HepG2 (cell line): ENCODE data around the gene USP25. TPM values are rescaled to one million over a fixed set of nuclear protein-coding genes. Genes with fewer than 3 reads are reported as not detected.

ENCODE experiments used
- FOXC1 ChIP-seq: sonication (generic); formaldehyde crosslinking; IDR thresholded peaks from 2 replicates; pipeline ENCODE4 v1.8.0; 2022; ENCODE audit warnings: mild to moderate bottlenecking, missing genetic modification reagents, borderline replicate concordance
- GABPB1 ChIP-seq: IDR thresholded peaks from 2 replicates; pipeline ENCODE4 v1.6.1; 2016; ENCODE audit warnings: mild to moderate bottlenecking, missing genetic modification reagents, moderate library complexity, missing compliant biosample characterization
- HES4 ChIP-seq: sonication (generic); formaldehyde crosslinking; IDR thresholded peaks from 2 replicates; pipeline ENCODE4 v1.9.0; 2021; ENCODE audit warnings: mild to moderate bottlenecking, missing genetic modification reagents, borderline replicate concordance
- MZF1 ChIP-seq: sonication (generic); formaldehyde crosslinking; IDR thresholded peaks from 2 replicates; pipeline ENCODE4 v1.8.1; 2023; ENCODE audit warnings: mild to moderate bottlenecking, missing genetic modification reagents, borderline replicate concordance
- POLR2AphosphoS5 ChIP-seq: IDR thresholded peaks from 2 replicates; pipeline ENCODE4 v1.6.1; 2012; ENCODE audit warnings: low read depth, low read length
- SAFB2 ChIP-seq: sonication (generic); formaldehyde crosslinking; IDR thresholded peaks from 2 replicates; pipeline ENCODE4 v1.5.1; 2020; ENCODE audit warnings: missing genetic modification reagents, low read depth, mild to moderate bottlenecking, borderline replicate concordance
- TOE1 ChIP-seq: sonication (generic); formaldehyde crosslinking; IDR thresholded peaks from 2 replicates; pipeline ENCODE4 v1.4.0; 2020; ENCODE audit warnings: mild to moderate bottlenecking, missing genetic modification reagents
- YEATS4 ChIP-seq: sonication (generic); formaldehyde crosslinking; IDR thresholded peaks from 2 replicates; pipeline ENCODE4 v1.4.0; 2020; ENCODE audit warnings: missing genetic modification reagents, borderline replicate concordance
- ZFP36 ChIP-seq: fragments of 150-350 bp; IDR thresholded peaks from 2 replicates; pipeline ENCODE4 v1.6.1; 2018; ENCODE audit warnings: borderline replicate concordance, low read length, low read depth; ENCODE audit not compliant: partially characterized antibody
- ZNF12 ChIP-seq: sonication (generic); formaldehyde crosslinking; IDR thresholded peaks from 2 replicates; pipeline ENCODE4 v1.5.0; 2020; ENCODE audit warnings: missing genetic modification reagents
- ZNF17 ChIP-seq: sonication (generic); formaldehyde crosslinking; IDR thresholded peaks from 2 replicates; pipeline ENCODE4 v1.5.0; 2020; ENCODE audit warnings: mild to moderate bottlenecking, missing genetic modification reagents
- ZNF235 ChIP-seq: sonication (generic); formaldehyde crosslinking; IDR thresholded peaks from 2 replicates; pipeline ENCODE4 v1.8.1; 2023; ENCODE audit warnings: mild to moderate bottlenecking, missing genetic modification reagents, borderline replicate concordance
- ZNF30 ChIP-seq: sonication (generic); formaldehyde crosslinking; IDR thresholded peaks from 2 replicates; pipeline ENCODE4 v1.5.0; 2020; ENCODE audit warnings: mild to moderate bottlenecking, missing genetic modification reagents
- ZNF331 ChIP-seq: sonication (generic); formaldehyde crosslinking; IDR thresholded peaks from 2 replicates; pipeline ENCODE4 v1.4.0; 2020; ENCODE audit warnings: missing genetic modification reagents
- ZNF724P ChIP-seq: sonication (generic); formaldehyde crosslinking; IDR thresholded peaks from 2 replicates; pipeline ENCODE4 v1.8.0; 2022; ENCODE audit warnings: missing genetic modification reagents, borderline replicate concordance
- ZNF749 ChIP-seq: sonication (generic); formaldehyde crosslinking; IDR thresholded peaks from 2 replicates; pipeline ENCODE4 v1.8.0; 2022; ENCODE audit warnings: mild to moderate bottlenecking, missing genetic modification reagents, moderate library complexity, borderline replicate concordance
- ZNF883 ChIP-seq: sonication (generic); formaldehyde crosslinking; IDR thresholded peaks from 2 replicates; pipeline ENCODE4 v1.5.1; 2020; ENCODE audit warnings: mild to moderate bottlenecking, missing genetic modification reagents; ENCODE audit errors: not compliant biosample characterization
- polyA plus RNA-seq, 8 experiments: library from polyadenylated mRNA; depleted of rRNA in 3 of 8; stranded (reverse) in 7 of 8; unstranded in 1 of 8; fragments of >200 nt; fragmentation: Illumina TruSeq in 4 of 8; extraction: Trizol in 4 of 8; gene quantifications; 2 replicates each; pipeline versions ENCODE4 v1.2.1 to v1.2.3, GENCODE V29; 2011 to 2016; ENCODE audit warnings: low read depth in 4 of 8, missing spikeins in 1 of 8, mixed read lengths in 1 of 8; ENCODE audit not compliant: insufficient read depth in 1 of 8
- total RNA-seq, 5 experiments: library from RNA; depleted of rRNA; stranded (reverse); fragments of >200 nt; fragmentation: Illumina TruSeq; extraction: Trizol; gene quantifications; 2 replicates each; pipeline ENCODE4 v1.2.3, GENCODE V29; 2016; ENCODE audit warnings: low read depth in 1 of 5
- TF ChIP-seq, protein P1 (sequence below): sonication (generic); formaldehyde crosslinking; IDR thresholded peaks from 2 replicates; pipeline ENCODE4 v1.5.1; 2020; ENCODE audit warnings: mild to moderate bottlenecking, missing genetic modification reagents
- TF ChIP-seq, protein P2 (sequence below): sonication (generic); formaldehyde crosslinking; IDR thresholded peaks from 2 replicates; pipeline ENCODE4 v1.8.0; 2022; ENCODE audit warnings: mild to moderate bottlenecking, missing genetic modification reagents
- TF ChIP-seq, protein P3 (sequence below): IDR thresholded peaks from 2 replicates; pipeline ENCODE4 v1.6.1; 2016; ENCODE audit warnings: low read depth, control low read depth
- TF ChIP-seq, protein P4 (sequence below): conservative IDR thresholded peaks from 2 replicates; pipeline ENCODE4 v1.6.1; 2018; ENCODE audit warnings: missing genetic modification reagents

USP25 gene
- total and polyA plus RNA-seq, 2 of the 13 experiments (the other 11 are each of a cell fraction or from before 2014, with no cell fraction given), result 12.4 to 26.3 TPM

DNA sequence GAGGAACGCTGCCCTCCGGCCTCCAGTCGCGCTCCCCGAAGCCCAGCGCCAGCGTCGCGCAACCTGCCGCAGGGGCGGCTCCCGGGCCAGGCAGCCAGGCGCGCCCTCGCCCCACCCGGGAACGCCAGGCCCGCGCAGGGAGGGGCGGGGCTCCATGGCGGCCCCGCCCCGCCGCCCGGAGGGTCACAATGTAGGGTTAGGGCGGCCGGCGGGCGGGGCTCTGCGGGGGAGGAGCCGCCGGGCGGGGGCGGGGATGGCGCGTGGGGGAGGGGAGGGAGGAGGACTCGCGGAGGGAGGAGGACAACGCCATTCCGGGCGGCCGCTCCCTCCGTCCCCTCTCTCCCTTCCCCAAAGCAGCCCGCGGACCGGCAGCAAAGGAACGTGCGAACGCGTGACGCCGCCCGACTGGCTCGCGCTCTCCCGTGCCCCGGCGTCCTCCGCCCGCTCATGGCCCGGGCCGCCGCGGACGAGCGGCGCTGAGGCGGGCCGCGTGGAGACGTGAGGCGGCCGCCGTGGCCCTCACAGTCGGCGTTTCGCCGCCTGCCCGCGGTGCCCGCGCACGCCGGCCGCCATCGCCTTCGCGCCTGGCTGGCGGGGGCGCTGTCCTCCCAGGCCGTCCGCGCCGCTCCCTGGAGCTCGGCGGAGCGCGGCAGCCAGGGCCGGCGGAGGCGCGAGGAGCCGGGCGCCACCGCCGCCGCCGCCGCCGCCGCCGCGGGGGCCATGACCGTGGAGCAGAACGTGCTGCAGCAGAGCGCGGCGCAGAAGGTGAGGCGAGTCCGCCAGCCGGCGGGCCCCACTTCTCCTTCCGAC, at the start of gene USP25 (continued):
- TF ChIP-seq YEATS4 (CRISPR knock-in tag) (peak; percentile 56; the same call in 1 of the 2 replicates), POLR2AphosphoS5 (peak; percentile 72), SAFB2 (CRISPR knock-in tag) (peak; percentile 36; the same call in 1 of the 2 replicates), TOE1 (CRISPR knock-in tag) (no peak), FOXC1 (CRISPR knock-in tag) (0 out of 2 replicates have a peak, but pooled peaks have one; percentile 15), MZF1 (CRISPR knock-in tag) (no peak), ZFP36 (no peak), HES4 (CRISPR knock-in tag) (peak; percentile 84), GABPB1 (peak; percentile 13; the same call in 1 of the 2 replicates), ZNF749 (CRISPR knock-in tag) (0 out of 2 replicates have a peak, but pooled peaks have one; percentile 57), ZNF883 (CRISPR knock-in tag) (no peak), ZNF30 (CRISPR knock-in tag) (no peak), ZNF12 (CRISPR knock-in tag) (no peak), ZNF17 (CRISPR knock-in tag) (no peak), ZNF724P (no peak), ZNF235 (no peak), ZNF331 (CRISPR knock-in tag) (no peak)
- TF ChIP-seq, protein P1, sequence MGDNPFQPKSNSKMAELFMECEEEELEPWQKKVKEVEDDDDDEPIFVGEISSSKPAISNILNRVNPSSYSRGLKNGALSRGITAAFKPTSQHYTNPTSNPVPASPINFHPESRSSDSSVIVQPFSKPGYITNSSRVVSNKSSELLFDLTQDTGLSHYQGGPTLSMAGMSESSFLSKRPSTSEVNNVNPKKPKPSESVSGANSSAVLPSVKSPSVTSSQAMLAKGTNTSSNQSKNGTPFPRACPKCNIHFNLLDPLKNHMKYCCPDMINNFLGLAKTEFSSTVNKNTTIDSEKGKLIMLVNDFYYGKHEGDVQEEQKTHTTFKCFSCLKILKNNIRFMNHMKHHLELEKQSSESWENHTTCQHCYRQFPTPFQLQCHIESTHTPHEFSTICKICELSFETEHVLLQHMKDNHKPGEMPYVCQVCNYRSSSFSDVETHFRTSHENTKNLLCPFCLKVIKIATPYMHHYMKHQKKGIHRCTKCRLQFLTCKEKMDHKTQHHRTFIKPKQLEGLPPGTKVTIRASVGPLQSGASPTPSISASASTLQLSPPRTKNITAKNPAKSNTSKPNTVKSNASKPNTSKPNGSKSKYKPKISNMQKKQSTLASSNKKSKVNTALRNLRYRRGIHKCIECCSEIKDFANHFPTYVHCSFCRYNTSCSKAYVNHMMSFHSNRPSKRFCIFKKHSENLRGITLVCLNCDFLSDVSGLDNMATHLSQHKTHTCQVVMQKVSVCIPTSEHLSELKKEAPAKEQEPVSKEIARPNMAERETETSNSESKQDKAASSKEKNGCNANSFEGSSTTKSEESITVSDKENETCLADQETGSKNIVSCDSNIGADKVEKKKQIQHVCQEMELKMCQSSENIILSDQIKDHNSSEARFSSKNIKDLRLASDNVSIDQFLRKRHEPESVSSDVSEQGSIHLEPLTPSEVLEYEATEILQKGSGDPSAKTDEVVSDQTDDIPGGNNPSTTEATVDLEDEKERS (CRISPR knock-in tag), result no peak
- TF ChIP-seq, protein P2, sequence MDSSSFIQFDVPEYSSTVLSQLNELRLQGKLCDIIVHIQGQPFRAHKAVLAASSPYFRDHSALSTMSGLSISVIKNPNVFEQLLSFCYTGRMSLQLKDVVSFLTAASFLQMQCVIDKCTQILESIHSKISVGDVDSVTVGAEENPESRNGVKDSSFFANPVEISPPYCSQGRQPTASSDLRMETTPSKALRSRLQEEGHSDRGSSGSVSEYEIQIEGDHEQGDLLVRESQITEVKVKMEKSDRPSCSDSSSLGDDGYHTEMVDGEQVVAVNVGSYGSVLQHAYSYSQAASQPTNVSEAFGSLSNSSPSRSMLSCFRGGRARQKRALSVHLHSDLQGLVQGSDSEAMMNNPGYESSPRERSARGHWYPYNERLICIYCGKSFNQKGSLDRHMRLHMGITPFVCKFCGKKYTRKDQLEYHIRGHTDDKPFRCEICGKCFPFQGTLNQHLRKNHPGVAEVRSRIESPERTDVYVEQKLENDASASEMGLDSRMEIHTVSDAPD (CRISPR knock-in tag), result no peak
- TF ChIP-seq, protein P3, sequence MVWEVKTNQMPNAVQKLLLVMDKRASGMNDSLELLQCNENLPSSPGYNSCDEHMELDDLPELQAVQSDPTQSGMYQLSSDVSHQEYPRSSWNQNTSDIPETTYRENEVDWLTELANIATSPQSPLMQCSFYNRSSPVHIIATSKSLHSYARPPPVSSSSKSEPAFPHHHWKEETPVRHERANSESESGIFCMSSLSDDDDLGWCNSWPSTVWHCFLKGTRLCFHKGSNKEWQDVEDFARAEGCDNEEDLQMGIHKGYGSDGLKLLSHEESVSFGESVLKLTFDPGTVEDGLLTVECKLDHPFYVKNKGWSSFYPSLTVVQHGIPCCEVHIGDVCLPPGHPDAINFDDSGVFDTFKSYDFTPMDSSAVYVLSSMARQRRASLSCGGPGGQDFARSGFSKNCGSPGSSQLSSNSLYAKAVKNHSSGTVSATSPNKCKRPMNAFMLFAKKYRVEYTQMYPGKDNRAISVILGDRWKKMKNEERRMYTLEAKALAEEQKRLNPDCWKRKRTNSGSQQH (CRISPR knock-in tag), result no peak
- TF ChIP-seq, protein P4, sequence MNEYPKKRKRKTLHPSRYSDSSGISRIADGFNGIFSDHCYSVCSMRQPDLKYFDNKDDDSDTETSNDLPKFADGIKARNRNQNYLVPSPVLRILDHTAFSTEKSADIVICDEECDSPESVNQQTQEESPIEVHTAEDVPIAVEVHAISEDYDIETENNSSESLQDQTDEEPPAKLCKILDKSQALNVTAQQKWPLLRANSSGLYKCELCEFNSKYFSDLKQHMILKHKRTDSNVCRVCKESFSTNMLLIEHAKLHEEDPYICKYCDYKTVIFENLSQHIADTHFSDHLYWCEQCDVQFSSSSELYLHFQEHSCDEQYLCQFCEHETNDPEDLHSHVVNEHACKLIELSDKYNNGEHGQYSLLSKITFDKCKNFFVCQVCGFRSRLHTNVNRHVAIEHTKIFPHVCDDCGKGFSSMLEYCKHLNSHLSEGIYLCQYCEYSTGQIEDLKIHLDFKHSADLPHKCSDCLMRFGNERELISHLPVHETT, result no peak
